Measurements from ENCODE around the gene RTRAF. TPM values are rescaled to one million over a fixed set of nuclear protein-coding genes. Genes with fewer than 3 reads are reported as not detected.

Gene RTRAF
- total RNA-seq, 1 donor from 2014 or later: 178 TPM

DNA sequence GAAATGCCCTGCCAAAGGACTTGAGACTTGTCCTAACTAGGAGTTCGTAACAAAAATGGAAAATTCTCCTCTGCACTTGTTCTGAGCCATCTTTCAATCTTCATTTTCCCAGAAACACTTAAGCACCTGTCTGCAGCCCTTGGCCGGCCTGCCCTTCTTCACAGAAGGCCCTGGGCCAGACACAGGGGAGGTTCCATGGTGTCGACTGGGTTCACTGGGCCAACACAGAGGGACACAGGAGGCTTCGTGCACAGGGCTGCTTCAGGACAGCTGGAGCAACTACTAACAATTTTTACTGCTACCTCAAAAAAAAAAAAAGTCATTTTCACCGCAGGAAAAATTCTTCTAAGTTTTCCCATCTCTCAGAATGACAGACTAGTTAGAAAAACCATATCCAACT, 59.9 kb downstream of the RTRAF start:
- Mint-ChIP-seq H3K36me3 (ENCODE audit: unreplicated experiment) (no peaks in the 10 kb centered on the region), H3K4me1 (ENCODE audit: low read depth, unreplicated experiment) (no peaks in the 10 kb centered on the region), H3K4me3 (ENCODE audit: unreplicated experiment) (no peak overlapping the region), H3K27me3 (ENCODE audit: unreplicated experiment) (no peaks in the 10 kb centered on the region), H3K27ac (ENCODE audit: unreplicated experiment) (no peak overlapping the region), H3K9me3 (ENCODE audit: unreplicated experiment) (no peaks in the 10 kb centered on the region)
- TF ChIP-seq, protein P1, sequence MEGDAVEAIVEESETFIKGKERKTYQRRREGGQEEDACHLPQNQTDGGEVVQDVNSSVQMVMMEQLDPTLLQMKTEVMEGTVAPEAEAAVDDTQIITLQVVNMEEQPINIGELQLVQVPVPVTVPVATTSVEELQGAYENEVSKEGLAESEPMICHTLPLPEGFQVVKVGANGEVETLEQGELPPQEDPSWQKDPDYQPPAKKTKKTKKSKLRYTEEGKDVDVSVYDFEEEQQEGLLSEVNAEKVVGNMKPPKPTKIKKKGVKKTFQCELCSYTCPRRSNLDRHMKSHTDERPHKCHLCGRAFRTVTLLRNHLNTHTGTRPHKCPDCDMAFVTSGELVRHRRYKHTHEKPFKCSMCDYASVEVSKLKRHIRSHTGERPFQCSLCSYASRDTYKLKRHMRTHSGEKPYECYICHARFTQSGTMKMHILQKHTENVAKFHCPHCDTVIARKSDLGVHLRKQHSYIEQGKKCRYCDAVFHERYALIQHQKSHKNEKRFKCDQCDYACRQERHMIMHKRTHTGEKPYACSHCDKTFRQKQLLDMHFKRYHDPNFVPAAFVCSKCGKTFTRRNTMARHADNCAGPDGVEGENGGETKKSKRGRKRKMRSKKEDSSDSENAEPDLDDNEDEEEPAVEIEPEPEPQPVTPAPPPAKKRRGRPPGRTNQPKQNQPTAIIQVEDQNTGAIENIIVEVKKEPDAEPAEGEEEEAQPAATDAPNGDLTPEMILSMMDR (IDR thresholded peaks at IDR 0.05; ENCODE audit: partially characterized antibody, unreplicated experiment): no peak
- DNase-seq: no peak

- Mint-ChIP-seq H3K27ac (ENCODE audit: unreplicated experiment) (no peak overlapping the region), H3K9me3 (ENCODE audit: unreplicated experiment) (no peaks in the 10 kb centered on the region), H3K27me3 (ENCODE audit: unreplicated experiment) (no peaks in the 10 kb centered on the region), H3K4me3 (ENCODE audit: unreplicated experiment) (no peak overlapping the region), H3K36me3 (ENCODE audit: unreplicated experiment) (no peaks in the 10 kb centered on the region), H3K4me1 (ENCODE audit: low read depth, unreplicated experiment) (no peaks in the 10 kb centered on the region)
- no peak for DNase-seq
- TF ChIP-seq, protein P1 (IDR thresholded peaks at IDR 0.05; ENCODE audit: partially characterized antibody, unreplicated experiment): no peak
Measured at GRCh38 chr14:52049721-52050588, 60.6 kb downstream of the RTRAF start.

DNA sequence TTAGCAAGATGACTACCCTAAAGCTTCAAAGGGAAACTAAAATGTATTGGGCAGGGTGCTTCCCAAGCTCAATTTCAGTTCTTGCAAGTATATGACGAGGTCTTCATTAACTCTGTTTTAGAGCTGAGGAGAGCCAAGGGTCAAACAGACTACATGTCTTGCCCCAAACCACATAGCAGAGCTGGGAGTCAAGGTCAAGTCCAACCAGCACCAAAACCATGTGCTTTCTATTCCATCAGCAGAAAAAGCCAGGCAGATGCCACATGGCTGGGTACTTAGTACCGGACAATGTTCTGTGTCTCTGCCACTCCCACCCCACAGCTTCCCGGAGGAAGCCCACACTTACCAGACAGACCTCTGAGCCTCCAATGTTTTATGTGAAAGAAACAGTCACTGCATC, 61.9 kb downstream of the RTRAF start:
- DNase-seq: no peak
- no peaks in the 10 kb centered on the region for H3K9me3 Mint-ChIP-seq (ENCODE audit: unreplicated experiment)
- no peaks in the 10 kb centered on the region for H3K4me1 Mint-ChIP-seq (ENCODE audit: low read depth, unreplicated experiment)
- no peak overlapping the region for H3K4me3 Mint-ChIP-seq (ENCODE audit: unreplicated experiment)
- no peaks in the 10 kb centered on the region for H3K27me3 Mint-ChIP-seq (ENCODE audit: unreplicated experiment)
- TF ChIP-seq, protein P1 (IDR thresholded peaks at IDR 0.05; ENCODE audit: partially characterized antibody, unreplicated experiment): no peak
- no peak overlapping the region for H3K27ac Mint-ChIP-seq (ENCODE audit: unreplicated experiment)
- no peaks in the 10 kb centered on the region for H3K36me3 Mint-ChIP-seq (ENCODE audit: unreplicated experiment)

GRCh38 chr14:52051871-52052270, 62.5 kb downstream of the RTRAF start:
- H3K4me1 Mint-ChIP-seq (ENCODE audit: low read depth, unreplicated experiment): no peaks in the 10 kb centered on the region
- H3K27ac Mint-ChIP-seq (ENCODE audit: unreplicated experiment): no peak overlapping the region
- no peak for DNase-seq
- TF ChIP-seq, protein P1 (IDR thresholded peaks at IDR 0.05; ENCODE audit: partially characterized antibody, unreplicated experiment): no peak
- no peaks in the 10 kb centered on the region for H3K36me3 Mint-ChIP-seq (ENCODE audit: unreplicated experiment)
- H3K27me3 Mint-ChIP-seq (ENCODE audit: unreplicated experiment): no peaks in the 10 kb centered on the region
- H3K4me3 Mint-ChIP-seq (ENCODE audit: unreplicated experiment): no peak overlapping the region
- no peaks in the 10 kb centered on the region for H3K9me3 Mint-ChIP-seq (ENCODE audit: unreplicated experiment)

- DNase-seq: no peak
- H3K9me3 Mint-ChIP-seq (ENCODE audit: unreplicated experiment): no peaks in the 10 kb centered on the region
- H3K4me3 Mint-ChIP-seq (ENCODE audit: unreplicated experiment): no peak overlapping the region
- H3K27ac Mint-ChIP-seq (ENCODE audit: unreplicated experiment): no peak overlapping the region
- H3K27me3 Mint-ChIP-seq (ENCODE audit: unreplicated experiment): no peaks in the 10 kb centered on the region
- TF ChIP-seq, protein P1 (IDR thresholded peaks at IDR 0.05; ENCODE audit: partially characterized antibody, unreplicated experiment): no peak
- H3K36me3 Mint-ChIP-seq (ENCODE audit: unreplicated experiment): no peaks in the 10 kb centered on the region
- H3K4me1 Mint-ChIP-seq (ENCODE audit: low read depth, unreplicated experiment): no peaks in the 10 kb centered on the region
Measured at GRCh38 chr14:52052288-52052943, 63.1 kb downstream of the RTRAF start.

All from glutamatergic neuron (in vitro differentiated cells).